ACC112 (cell line): ENCODE measurements around the gene ADAMTS17.

ENCODE experiments used
- H2AFZ ChIP-seq: fragments of 200-600 bp; sonication (generic); one replicate; pipeline ENCODE4 v1.6.0; 2017; ENCODE audit warnings: antibody characterized with exemption, low read length; ENCODE audit not compliant: unreplicated experiment
- H3K27ac ChIP-seq: fragments of 200-600 bp; sonication (generic); 2 replicates; pipeline ENCODE4 v1.5.1; 2014; ENCODE audit warnings: low read depth, mild to moderate bottlenecking, antibody characterized with exemption, low read length, moderate library complexity
- H3K27me3 ChIP-seq: fragments of 200-600 bp; sonication (generic); 2 replicates; pipeline ENCODE4 v1.6.1; 2014; ENCODE audit warnings: mild to moderate bottlenecking, antibody characterized with exemption, low read length, moderate library complexity, mixed read lengths; ENCODE audit not compliant: insufficient read depth
- H3K36me3 ChIP-seq: fragments of 200-600 bp; sonication (generic); 2 replicates; pipeline ENCODE4 v1.6.1; 2016; ENCODE audit warnings: mild to moderate bottlenecking, antibody characterized with exemption, low read length, moderate library complexity, mixed read lengths; ENCODE audit not compliant: insufficient read depth
- H3K4me1 ChIP-seq: fragments of 200-600 bp; sonication (generic); one replicate; pipeline ENCODE4 v1.6.1; 2016; ENCODE audit warnings: low read length, mixed read lengths; ENCODE audit not compliant: insufficient read depth, unreplicated experiment, control insufficient read depth
- H3K4me3 ChIP-seq: fragments of 200-600 bp; sonication (generic); 2 replicates; pipeline ENCODE4 v1.5.1; 2014; ENCODE audit warnings: mild to moderate bottlenecking, low read depth, low read length
- H3K79me2 ChIP-seq: fragments of 200-600 bp; sonication (generic); one replicate; pipeline ENCODE4 v1.6.0; 2016; ENCODE audit warnings: low read length; ENCODE audit not compliant: control insufficient read depth, unreplicated experiment, insufficient read depth

Gene ADAMTS17

GRCh38 chr15:100104245-100104644 is 237.5 kb downstream of the ADAMTS17 start:
- Histone ChIP-seq H3K27ac (no peak overlapping the region), H3K4me1 (no peaks in the 10 kb centered on the region), H2AFZ (no peak overlapping the region), H3K4me3 (no peak overlapping the region), H3K36me3 (no peaks in the 10 kb centered on the region), H3K79me2 (no peaks in the 10 kb centered on the region), H3K27me3 (no peaks in the 10 kb centered on the region)

- H3K4me3 ChIP-seq: no peak overlapping the region
- no peak overlapping the region for H3K27ac ChIP-seq
- no peaks in the 10 kb centered on the region for H3K79me2 ChIP-seq
- H3K36me3 ChIP-seq: no peaks in the 10 kb centered on the region
- H2AFZ ChIP-seq: no peak overlapping the region
- H3K4me1 ChIP-seq: no peaks in the 10 kb centered on the region
- no peaks in the 10 kb centered on the region for H3K27me3 ChIP-seq
Measured at GRCh38 chr15:100103828-100104227, 237.9 kb downstream of the ADAMTS17 start.

- H3K79me2 ChIP-seq: no peaks in the 10 kb centered on the region
- no peak overlapping the region for H2AFZ ChIP-seq
- no peaks in the 10 kb centered on the region for H3K27me3 ChIP-seq
- H3K36me3 ChIP-seq: no peaks in the 10 kb centered on the region
- H3K4me1 ChIP-seq: no peaks in the 10 kb centered on the region
- H3K27ac ChIP-seq: no peak overlapping the region
- no peak overlapping the region for H3K4me3 ChIP-seq
Measured at GRCh38 chr15:100101426-100102089, 240.2 kb downstream of the ADAMTS17 start.

- Histone ChIP-seq H3K27me3 (no peaks in the 10 kb centered on the region), H2AFZ (no peak overlapping the region), H3K36me3 (no peaks in the 10 kb centered on the region), H3K79me2 (no peaks in the 10 kb centered on the region), H3K4me3 (no peak overlapping the region), H3K4me1 (no peaks in the 10 kb centered on the region), H3K27ac (no peak overlapping the region)
Measured at GRCh38 chr15:100100926-100101325, 240.8 kb downstream of the ADAMTS17 start.

- H3K79me2 ChIP-seq: no peaks in the 10 kb centered on the region
- no peak overlapping the region for H3K27ac ChIP-seq
- no peaks in the 10 kb centered on the region for H3K4me1 ChIP-seq
- no peaks in the 10 kb centered on the region for H3K27me3 ChIP-seq
- H2AFZ ChIP-seq: no peak overlapping the region
- no peak overlapping the region for H3K4me3 ChIP-seq
- H3K36me3 ChIP-seq: no peaks in the 10 kb centered on the region
Measured at GRCh38 chr15:100099976-100100375, 241.8 kb downstream of the ADAMTS17 start.

- Histone ChIP-seq H3K36me3 (no peaks in the 10 kb centered on the region), H3K27me3 (no peaks in the 10 kb centered on the region), H3K79me2 (no peaks in the 10 kb centered on the region), H3K4me1 (no peaks in the 10 kb centered on the region), H3K4me3 (no peak overlapping the region), H2AFZ (no peak overlapping the region), H3K27ac (no peak overlapping the region)
Measured at GRCh38 chr15:100098705-100099104, 243.1 kb downstream of the ADAMTS17 start.

- no peak overlapping the region for H3K27ac ChIP-seq
- no peak overlapping the region for H3K4me3 ChIP-seq
- H3K4me1 ChIP-seq: no peaks in the 10 kb centered on the region
- no peaks in the 10 kb centered on the region for H3K79me2 ChIP-seq
- H2AFZ ChIP-seq: no peak overlapping the region
- H3K36me3 ChIP-seq: no peaks in the 10 kb centered on the region
- H3K27me3 ChIP-seq: no peaks in the 10 kb centered on the region
Measured at GRCh38 chr15:100097342-100098127, 244.2 kb downstream of the ADAMTS17 start.

GRCh38 chr15:100096700-100097099 is 245.1 kb downstream of the ADAMTS17 start:
- H3K4me3 ChIP-seq: no peak overlapping the region
- H2AFZ ChIP-seq: no peak overlapping the region
- no peaks in the 10 kb centered on the region for H3K4me1 ChIP-seq
- H3K27ac ChIP-seq: no peak overlapping the region
- H3K79me2 ChIP-seq: no peaks in the 10 kb centered on the region
- no peaks in the 10 kb centered on the region for H3K36me3 ChIP-seq
- H3K27me3 ChIP-seq: no peaks in the 10 kb centered on the region

- no peaks in the 10 kb centered on the region for H3K27me3 ChIP-seq
- no peak overlapping the region for H2AFZ ChIP-seq
- H3K4me3 ChIP-seq: no peak overlapping the region
- no peaks in the 10 kb centered on the region for H3K36me3 ChIP-seq
- no peaks in the 10 kb centered on the region for H3K79me2 ChIP-seq
- H3K4me1 ChIP-seq: no peaks in the 10 kb centered on the region
- no peak overlapping the region for H3K27ac ChIP-seq
Measured at GRCh38 chr15:100096248-100096600, 245.6 kb downstream of the ADAMTS17 start.

GRCh38 chr15:100095541-100096247 is 246.1 kb downstream of the ADAMTS17 start:
- no peak overlapping the region for H3K27ac ChIP-seq
- no peaks in the 10 kb centered on the region for H3K79me2 ChIP-seq
- H3K36me3 ChIP-seq: no peaks in the 10 kb centered on the region
- H3K27me3 ChIP-seq: no peaks in the 10 kb centered on the region
- no peak overlapping the region for H2AFZ ChIP-seq
- no peak overlapping the region for H3K4me3 ChIP-seq
- H3K4me1 ChIP-seq: no peaks in the 10 kb centered on the region
